Endometrium (tissue), 2 donors: ENCODE measurements around the gene SLC9A3.

Experiments
- FAIRE-seq: peaks from 2 replicates; lab custom pipeline; 2012; peaks lifted over from hg19 to GRCh38; lab: Jason Lieb, UNC
- donor health status: control.
- donor health status: control.

SLC9A3 gene

DNA sequence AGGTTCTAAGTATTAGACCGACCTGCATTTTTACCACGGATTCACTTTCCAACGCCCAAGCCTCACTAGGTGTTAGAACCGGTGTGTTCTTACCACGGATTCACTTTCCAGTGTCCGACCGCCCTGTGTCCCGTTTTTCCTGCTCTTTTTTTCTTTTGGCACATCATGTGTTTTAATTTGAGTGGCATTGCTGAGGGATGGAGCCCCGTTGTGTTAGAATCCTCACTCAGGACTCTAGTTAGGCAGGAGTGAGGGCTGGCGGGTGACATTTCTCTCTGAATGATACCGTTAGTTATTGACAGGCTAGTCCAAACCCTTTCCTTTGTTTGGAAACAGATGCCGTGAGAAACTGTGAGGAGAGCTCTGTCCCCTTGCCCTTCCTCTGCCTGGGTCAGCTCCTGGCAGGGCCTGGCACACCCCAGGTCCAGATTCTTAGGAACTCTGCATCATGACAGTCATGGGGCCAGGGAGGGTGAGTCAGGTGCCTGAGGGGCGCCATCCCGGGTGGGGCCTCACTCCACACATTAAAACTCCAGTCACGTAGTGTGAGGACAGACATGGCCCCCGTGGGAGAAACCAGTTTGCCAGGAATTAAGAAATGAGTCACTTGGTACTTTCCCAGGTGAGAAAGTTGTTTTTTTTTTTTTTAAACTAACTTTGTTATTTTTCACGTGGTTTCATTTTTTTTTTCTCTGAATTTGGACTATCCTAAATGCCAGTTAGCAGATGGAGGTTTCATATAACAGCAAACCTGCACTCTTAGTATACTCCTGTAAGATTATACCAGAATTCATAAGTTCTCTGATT is 65.5 kb downstream of the SLC9A3 start:
- no peak for FAIRE-seq

DNA sequence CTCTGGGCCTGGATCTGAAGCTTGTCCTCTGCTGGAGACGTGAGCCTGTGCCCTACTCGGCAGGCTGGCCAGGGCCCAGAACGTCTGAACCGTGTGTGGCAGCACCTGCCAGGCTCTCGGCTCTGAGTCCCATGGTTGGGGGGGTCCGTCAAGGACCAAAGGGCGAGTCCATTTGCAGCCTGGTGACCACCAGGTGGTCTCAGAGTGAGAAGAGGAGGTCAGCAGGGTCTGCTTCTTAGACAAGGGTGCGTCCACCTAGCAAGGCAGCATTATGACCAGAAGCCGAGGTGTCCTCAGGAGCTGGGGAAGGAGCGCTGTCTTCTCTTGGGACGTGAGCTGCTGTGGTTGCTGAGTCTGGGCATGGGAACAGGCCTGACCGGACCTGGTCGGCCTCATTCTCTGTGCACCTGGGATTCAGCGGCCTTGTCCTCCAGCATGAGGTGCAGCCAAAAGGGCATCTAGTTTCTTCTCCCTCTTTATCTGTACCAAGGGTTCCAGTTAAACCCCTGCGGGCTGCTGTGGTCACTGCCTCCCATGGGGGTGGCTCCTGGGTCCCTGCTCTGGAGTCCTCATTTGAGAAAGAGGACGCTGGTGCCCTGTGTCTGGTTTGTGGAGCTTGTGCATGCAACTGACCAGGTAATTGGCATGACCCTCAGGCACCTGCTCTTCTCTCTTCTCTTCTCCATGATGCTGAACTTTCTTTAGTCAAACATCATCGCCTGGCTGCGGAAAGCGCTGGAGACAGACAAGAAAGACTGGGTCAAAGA is 66.9 kb downstream of the SLC9A3 start:
- no peak for FAIRE-seq

- FAIRE-seq: no peak
These were observed 67.7 kb downstream of the SLC9A3 start for GRCh38 chr5:456351-457194.

GRCh38 chr5:455806-456205 is 68.4 kb downstream of the SLC9A3 start:
- FAIRE-seq: no peak

DNA sequence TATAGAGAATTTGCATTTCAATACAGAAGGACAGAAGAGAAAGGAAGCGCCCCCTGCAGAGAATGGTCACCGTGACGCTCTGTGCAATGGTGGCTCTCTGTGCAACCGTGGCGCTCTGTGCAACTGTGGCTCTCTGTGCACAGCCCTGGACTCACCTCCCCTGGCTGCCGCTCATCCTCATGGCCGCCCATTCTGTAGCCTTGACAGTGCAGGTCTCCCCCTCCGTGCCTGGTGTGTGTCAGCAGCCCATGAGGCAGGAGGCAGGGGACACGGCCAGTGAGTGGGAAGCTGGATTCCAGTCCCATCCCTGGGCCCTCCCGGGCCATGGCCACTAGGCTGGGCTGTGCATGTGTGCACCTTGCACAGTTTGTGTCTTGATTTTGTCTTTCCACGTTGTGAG is 69.3 kb downstream of the SLC9A3 start:
- no peak for FAIRE-seq

DNA sequence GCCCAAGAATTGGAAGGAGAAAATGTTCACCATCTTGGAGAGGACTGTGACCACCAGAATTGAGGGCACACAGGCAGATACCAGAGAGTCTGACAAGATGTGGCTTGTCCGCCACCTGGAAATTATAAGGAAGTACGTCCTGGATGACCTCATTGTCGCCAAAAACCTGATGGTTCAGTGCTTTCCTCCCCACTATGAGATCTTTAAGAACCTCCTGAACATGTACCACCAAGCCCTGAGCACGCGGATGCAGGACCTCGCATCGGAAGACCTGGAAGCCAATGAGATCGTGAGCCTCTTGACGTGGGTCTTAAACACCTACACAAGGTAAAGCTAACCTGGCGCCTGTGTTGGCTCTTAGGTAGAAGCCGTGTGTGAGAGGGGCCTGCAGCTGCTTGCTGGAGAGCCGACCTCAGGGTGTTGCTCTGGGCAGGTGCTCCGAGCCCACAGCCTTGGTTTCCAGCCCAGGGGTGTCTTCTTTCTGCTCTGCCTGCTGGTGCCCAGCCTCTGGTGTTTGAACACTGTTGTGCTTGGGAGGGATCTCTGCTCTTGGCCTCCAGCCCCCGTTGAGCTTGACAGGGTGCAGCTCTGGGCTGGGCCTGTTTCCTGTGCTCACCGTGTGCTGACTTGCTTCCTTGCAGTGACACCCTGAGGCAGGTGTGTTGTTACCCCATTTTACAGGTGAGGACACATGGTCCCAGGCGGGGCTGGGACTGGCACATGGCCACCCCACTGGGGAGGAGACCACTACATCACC is 70.3 kb downstream of the SLC9A3 start:
- FAIRE-seq: no peak

GRCh38 chr5:452978-453710 is 71.1 kb downstream of the SLC9A3 start:
- FAIRE-seq: no peak

DNA sequence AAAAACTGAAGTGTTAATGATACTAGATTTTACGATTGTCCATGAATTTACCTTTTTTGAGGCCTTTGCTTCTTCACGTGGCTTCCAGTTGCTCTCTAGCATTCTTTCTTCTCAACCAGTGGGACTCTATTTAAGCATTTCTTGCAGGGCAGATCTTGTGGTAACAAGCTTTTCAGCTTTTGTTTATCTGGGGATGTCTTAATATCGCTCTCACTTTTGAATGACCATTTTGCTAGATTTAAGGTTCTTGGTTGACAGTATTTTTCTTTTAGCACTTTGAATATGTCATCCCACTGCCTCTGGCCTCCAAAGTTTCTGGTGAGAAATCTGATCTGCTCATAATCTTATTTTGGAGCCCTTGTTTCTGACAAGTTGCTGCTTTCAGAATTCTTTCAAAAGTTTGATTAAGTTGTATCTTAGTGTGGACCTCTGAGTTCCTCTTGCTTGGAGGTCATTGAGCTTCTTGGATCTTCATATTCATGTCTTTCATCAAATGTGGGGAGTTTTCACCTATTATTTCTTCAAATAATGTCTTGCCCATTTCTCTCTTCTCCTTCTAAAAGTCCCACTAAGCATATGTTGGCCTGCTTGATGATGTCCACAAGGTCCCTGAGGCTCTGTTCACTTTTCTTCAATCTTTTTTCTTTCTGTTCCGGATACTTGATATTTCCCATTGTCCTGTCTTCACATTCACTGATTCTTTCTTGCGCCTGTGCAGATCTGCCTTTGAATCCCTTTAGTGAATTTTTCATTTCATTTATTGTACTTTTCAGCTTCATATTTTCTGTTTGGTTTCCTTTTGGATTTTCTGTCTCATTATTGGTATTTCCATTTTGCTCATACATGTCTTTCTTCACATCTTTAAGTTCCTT is 72.4 kb downstream of the SLC9A3 start:
- FAIRE-seq: no peak

- FAIRE-seq: no peak
These were observed 75.1 kb downstream of the SLC9A3 start for GRCh38 chr5:449151-449550.

- FAIRE-seq: no peak
These were observed 75.5 kb downstream of the SLC9A3 start for GRCh38 chr5:448766-449090.

- no peak for FAIRE-seq
These were observed 76.0 kb downstream of the SLC9A3 start for GRCh38 chr5:448061-448765.

GRCh38 chr5:447501-447900 is 76.7 kb downstream of the SLC9A3 start:
- no peak for FAIRE-seq

GRCh38 chr5:446883-447263 is 77.4 kb downstream of the SLC9A3 start:
- FAIRE-seq: no peak

DNA sequence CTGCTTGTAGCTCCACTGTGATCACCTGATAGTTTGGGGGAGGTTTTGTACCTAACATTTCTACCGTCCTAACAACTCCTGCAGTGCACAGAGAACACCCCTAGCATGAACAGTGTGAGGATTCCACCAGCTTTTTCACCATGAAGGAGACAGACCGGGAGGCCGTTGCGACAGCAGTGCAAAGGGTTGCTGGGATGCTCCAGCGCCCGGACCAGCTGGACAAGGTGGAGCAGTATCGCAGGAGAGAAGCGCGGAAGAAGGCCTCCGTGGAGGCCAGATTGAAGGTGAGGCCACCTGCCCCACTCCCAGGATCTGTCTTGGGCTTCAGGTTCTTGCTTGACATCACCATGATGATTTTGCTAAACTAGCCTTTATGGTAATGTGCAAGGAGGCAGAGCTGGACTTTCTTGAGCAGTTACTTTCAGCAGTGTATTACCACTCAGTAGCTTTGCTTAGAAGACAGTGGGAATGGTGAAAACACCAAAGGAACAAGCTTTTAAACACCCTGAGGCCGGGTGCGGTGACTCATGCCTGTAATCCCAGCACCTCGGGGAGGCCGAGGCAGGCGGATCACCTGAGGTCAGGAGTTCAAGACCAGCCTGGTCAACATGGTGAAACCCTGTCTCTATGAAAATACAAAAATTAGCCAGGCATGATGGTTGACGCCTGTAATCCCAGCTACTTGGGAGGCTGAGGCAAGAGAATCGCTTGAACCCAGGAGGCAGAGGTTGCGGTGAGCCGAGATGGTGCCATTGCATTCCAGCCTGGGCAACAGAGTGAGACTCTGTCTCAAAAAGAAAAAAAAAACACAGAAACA is 78.0 kb downstream of the SLC9A3 start:
- no peak for FAIRE-seq

DNA sequence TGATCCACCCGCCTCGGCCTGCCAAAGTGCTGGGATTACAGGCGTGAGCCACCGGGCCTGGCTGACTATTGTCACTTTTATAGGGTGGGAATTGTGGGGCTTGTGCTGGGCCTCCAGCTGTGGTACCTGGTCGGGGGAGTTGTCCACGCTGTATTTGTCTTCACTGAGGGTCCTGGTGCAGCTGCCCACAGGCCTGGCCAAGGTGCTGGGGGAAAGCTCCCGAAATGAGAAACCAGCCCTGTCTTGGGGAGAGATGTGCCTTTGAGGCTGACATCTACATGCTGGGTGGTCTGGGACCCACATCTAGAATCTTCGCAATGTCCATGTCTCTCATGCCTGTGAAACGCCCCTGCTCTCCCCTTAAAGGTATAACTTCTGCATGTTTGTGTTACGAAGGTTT is 78.7 kb downstream of the SLC9A3 start:
- FAIRE-seq: no peak

DNA sequence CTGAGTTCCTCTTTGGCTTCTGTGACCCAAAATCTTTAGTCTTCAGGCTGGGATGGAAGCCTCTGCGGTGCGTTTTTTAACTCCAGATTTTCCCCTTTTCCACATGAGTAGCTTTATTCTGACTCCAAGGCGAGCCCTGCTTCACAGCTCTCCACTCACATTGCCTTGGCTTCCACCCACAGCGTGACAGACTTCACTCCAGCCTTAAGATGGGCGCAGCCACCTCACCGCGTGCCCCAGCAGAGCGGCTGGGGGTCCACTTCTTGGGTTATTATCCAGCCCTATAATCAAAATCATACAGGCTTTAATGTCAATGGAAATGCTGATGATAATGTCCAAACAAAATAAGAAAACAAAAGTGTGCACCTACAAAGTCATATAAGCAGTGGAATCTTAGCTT is 80.0 kb downstream of the SLC9A3 start:
- FAIRE-seq: no peak

DNA sequence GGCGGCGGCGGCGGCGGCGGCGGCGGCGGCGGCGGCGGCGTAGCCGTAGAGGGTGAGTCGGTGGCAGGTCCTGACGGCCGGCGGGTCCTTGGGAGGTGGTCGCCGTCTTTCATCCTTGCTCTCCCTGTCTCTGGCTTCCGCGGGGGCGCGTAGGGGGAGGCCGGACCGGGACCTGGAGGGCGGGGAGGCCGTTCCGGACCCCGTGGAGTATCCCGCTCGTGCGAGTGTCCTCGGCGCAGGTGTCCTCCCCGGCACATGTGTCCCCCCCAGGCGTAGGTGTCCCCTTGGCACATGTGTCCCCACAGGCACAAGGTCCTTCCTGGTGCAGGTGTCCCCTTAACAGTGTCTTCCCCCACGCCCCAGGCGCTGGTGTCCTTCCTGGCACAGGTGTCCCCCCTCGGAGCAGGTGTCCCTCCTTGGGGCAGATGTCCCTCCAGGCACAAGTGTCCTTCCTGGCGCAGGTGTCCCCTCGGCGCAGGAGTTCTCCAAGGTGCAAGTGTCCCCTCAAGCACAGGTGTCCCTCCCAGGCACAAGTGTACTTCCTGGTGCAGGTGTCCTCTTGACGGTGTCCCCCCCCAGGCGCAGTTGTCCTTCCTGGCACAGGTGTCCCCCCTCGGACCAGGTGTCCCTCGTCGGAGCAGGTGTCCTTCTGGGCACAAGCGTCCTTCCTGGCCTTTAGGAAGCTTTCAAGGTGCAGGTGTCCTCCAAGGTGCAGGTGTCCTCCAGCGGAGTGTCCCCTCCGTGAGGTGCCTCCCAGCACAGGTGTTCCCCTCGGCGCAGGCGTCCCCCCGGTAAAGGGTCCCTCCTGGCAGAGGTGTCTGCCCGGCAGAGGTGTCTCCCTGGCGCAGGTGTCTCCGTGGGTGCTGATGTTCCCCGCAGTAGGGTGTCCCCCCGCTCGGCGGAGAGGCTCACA is 80.8 kb downstream of the SLC9A3 start:
- FAIRE-seq: no peak
